HG03045 (cell line): ENCODE data around the gene NTF3.

ENCODE experiments used
- ATAC-seq: cut with Tn5 transposase; IDR thresholded peaks from one replicate; pipeline ENCODE4 v1.9.1; 2021; ENCODE audit warnings: mild to moderate bottlenecking, moderate library complexity; ENCODE audit not compliant: unreplicated experiment

NTF3 gene

DNA sequence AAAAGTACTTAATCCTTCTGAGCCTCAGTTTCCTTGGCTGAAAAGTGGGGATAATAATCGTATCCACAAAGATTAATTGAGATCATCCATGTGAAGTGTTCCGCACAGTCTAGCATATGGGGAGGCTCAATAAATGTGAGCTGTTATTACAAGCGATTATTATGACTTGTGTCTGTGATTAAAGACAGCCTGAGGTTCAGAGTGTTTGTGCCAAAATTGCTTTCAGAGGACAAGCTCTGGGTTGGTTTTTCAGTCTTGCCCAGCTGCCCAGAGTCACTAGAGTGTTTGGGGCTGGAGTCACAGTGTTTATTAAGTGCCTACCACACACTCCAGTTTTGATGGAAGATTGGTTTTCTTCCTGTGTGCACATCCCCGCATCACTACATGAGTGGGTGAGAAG, 53.5 kb downstream of the NTF3 start:
- no peak for ATAC-seq

DNA sequence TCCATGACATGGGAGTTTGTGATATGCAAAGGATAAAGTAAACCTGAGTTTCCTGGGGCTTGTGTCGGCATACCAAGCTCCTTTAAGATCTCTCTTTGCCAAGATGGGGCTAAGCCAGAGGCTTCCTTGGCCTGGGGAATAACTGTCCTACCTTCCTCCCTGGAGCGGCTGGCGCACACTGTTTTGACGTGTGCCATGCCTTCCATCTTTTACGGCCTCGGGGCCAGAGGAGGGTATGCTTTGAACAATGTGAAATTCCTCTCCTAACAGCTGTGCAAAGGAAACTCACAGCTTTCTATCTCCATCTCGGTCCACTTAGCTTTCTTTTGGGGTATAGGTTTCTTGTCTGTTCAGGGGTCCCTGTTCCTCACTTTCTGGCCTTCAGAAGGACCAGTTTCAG, 55.2 kb downstream of the NTF3 start:
- ATAC-seq = no peak

DNA sequence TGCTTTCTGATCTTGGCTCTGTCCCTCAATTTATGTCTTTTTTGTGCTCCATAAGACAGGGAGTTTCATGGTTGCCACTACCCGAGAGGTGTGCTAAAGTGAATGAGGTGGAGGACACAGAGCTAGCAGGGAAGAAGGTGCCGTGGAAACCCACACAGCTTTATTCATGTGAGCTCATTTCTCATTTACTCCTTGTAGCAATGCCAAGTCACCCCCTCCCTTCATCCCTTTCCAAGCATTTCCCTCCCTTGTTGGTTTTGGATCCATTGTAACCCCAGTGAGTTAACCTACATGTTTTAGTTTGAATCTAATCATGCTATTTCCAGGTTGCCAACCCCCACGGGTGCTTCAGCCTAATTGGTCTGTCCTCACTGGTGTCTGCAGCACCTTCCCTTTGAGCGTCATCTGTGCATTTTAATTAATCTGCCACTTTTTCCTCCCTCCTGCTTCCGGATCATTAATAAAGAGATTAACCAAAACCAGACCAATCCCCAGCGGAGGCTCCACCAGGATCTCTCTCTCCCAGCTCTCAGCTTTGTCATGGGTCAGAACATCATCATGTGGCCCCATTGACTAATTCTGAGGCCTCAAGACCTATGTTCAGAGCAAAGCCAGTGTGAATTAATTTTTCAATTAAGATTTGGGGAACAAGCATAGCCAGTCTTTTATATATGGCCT, 56.2 kb downstream of the NTF3 start:
- no peak for ATAC-seq

DNA sequence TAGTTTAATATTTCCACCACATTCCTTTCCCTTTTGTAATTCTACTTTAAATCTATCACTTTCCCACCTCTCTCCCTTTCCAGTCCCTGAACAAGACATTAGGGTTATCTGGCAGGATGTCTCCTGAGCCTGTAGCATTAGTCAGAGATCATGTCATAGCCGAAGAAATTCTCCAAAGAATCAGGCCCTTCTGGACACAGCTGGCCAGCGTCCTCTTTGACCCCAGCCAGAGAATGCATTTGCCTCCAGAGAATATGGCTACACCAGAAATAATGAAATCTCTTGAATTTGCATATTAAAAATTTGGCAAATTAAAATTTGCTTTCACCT, 56.7 kb downstream of the NTF3 start:
- ATAC-seq = no peak

DNA sequence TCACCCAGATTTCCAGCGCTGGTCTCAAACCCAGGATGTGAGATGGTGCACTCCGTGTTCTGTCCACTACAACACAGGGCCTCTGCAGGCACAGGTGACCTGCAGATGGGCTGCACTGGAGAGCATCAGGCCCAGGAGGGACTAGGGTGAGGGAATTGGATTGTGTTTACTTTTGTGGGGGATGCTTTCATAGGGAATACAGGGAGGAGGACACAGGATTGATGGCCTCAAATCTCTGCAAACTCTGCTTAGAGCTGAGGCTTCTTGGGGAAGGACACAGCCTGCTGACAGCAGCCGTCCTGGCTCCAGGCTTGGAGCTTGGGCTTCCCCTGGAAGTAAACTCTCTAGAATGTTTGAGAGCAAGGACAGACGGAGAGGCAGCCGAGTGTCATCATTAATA, 57.1 kb downstream of the NTF3 start:
- no peak for ATAC-seq

DNA sequence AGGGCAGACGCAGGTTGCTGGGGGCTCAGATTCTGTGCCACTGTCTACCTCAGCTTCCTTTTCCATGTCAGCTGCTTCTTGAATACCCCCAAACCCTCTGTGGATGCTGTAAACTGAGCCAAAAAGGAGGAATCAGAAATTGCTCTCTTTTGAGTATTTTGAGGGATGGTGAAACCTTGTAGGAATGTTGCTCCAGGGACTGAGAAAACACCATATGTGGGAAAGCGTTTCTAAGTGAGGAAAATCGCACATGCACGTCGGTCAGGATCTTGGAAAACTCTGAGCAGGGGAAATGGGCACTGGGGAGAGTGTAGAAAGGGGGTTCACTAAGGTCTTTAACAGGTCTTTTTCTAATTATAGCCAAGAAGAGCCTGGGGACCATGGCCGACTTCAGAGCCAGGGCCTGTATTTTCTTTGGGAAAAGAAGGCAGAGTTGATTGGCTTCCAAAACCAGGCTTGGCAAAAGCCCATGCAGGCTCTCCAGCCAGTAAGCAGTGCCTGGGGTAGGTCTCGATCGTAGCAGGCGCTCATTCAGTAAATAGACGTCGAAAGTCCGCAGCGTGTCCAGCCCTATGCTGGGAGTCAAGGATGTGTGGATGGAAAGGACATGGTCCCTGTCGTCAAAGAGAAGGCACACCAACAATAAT, 58.0 kb downstream of the NTF3 start:
- ATAC-seq = no peak

DNA sequence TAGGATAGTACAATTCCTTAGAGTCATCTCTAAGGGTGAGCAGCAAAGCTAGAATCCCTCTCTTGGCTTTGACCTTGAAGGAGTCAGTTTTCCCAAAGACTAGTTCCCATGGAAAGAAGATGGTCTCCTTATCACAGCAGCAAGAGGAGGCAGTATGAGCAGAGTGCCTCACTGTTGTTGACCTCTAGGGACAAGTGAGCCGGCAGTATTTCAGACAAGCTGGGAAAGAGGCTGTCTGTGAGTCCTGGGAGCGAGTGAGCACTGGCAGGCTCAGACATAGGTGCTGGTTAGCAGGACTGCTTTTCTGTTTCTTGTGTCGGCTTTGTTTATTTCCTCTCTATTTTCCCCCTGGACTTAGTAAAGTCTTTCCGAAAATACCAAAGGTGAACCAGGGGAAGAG, 60.7 kb downstream of the NTF3 start:
- ATAC-seq = no peak

DNA sequence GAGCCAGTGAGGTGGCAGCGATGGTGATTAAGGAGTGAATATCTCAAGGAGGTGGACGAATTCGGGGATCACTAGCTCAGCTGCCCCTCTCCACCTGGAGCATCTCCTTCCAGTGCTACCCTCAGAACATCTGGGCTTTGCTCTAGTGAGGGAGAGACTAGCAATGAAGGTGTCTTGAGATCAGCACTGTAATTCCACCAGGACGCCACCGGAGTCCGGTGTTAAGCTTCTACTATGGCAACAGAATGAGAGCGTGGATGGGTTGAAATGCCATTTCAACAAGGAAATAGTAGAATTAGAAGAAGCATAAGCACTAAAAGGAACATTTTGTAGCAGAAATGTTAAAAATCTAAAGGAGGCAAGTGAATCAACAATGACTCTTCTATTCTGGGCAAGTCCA, 61.1 kb downstream of the NTF3 start:
- ATAC-seq = no peak

DNA sequence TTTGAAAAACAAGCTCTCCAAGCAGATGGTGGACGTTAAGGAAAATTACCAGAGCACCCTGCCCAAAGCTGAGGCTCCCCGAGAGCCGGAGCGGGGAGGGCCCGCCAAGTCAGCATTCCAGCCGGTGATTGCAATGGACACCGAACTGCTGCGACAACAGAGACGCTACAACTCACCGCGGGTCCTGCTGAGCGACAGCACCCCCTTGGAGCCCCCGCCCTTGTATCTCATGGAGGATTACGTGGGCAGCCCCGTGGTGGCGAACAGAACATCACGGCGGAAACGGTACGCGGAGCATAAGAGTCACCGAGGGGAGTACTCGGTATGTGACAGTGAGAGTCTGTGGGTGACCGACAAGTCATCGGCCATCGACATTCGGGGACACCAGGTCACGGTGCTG, 62.4 kb downstream of the NTF3 start:
- ATAC-seq = no peak

DNA sequence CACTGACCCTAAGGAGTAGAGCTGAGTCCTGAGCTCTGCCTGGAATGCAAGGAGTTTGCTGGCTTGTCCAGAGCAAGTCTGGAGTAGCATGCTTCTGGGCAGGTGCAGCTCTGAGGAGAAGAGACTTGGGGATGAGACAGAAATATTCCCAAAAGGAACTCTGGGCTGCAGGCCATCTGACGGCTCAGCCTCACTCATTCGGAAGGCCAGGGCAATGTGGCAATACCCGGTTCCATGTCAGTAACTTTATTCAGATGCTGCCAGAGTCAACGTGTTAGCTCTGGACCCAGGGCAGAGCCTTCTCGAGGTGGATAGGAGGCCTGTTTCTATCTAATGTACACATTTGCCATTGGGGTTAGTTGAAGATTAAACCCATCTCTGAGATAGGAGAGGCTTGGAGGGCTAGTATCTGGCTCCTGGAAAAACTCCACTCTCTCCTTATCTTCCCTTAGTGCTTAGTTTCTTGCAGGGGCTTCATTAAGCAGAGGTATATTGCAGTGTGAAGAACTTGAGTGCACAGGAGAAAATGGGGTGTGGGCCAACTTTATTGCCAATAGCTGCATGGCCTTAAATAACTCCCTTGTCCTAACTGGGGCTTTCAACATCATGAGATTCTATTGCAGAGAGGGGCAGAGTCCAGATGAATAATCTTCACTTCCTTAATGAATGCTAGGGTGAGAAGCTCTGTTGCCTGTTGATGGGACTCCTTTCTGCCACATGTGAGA, 65.6 kb downstream of the NTF3 start:
- no peak for ATAC-seq

DNA sequence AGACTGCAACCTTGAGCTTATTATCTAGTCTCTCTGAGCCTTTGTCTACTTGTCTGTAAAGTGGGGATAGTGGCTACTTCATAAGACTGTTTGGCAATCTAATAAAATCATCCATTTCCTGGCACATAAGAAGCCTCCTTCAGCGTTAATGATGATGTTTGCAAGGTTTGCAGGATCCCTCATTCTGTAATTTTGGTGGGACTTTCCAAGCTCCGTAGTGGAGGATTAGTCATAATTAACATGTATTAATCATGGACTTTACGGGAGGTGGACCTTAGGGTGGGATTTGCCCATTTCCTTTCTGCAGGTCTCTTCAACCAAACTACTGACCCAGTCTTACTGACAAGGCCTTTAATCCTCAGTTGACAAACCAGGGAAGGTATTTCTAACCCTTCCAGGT, 66.2 kb downstream of the NTF3 start:
- ATAC-seq = no peak

DNA sequence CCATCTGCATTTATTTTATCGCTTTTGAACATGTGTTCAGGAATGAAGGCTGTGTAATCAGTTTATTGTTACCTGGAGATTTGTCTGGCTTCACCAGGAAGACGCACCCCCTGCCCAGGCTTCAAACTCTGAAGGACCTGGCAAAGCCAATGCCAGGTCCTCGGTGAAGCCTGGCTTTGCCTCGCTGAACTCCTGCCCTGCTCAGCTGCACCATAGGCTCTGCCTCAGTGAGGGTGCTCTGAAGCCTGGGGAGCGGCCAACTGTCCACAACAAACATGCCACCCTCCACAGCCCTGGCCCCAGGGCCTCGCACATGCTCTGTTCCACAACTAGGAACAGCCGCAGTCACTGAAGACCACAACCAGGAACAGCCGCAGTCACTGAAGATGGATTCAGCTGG, 66.9 kb downstream of the NTF3 start:
- ATAC-seq = no peak

DNA sequence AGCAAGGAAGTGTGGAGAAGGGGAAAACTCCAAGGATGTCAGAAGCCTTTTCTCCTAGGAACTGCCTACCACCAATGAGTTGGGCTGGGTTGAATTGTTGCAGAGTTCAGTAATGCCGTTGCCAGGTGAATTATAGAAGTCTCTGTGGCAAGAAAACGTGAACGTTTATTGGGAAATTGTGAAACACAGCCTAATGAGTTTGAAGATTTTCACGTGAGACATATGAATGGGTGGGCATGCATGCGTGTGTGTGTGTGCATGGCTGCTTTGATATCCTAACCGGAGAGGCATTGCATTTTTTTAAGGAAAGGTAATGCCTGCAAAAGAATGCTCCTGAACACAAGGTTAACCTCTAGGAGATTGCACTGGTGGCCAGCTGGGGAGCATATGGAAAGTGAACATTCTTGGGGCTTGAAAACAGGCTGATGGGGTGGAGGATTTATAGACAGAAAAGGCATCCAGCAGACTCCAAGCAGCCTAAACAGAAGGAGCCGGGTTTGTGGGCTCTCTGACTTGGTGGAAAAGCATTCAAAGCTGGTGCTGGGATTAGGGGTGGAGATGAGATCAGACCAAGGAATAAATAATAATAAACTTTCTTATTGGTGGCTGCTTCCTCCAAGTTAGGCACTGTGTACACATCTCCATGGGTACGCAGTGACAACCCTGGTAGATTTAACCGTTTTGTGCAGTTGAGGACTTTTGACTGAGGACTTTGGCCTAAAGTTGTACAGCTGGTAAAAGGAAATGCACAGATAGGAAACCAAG, 67.8 kb downstream of the NTF3 start:
- ATAC-seq = no peak

DNA sequence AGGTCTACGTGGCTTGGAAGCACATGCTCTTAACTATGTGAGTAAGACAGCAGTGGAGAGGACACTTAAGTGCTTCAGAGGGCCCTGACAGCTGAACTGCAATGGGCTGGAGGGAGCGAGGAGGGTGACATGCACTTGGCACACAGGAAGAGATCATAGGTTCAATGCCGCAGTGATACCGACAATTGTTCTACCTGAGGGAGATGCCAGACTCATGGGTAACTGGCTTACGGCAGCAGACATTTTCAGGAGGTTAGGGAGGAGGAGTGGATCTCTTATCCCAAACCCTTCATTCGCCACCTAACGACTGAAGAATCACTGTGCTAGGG, 68.4 kb downstream of the NTF3 start:
- no peak for ATAC-seq

DNA sequence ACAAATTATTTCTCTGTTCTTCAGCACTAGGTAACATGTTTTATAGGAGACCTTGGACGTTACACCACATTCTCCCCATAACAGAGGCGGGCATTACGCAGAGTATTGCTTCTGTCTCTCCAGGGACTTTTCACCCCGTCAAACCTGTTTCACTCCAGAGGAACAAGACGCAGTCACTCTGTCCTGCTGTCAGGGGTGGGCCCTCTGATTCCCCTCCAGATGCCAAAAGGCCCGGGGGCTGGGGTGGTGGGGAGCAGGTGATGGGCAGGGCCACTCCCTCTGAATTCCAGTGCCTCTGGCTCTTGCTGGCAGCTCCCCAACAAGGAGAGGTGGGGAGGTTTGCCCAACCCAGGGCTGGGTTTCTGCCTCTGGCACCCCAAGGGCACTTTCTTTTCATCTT, 71.9 kb downstream of the NTF3 start:
- ATAC-seq = no peak

DNA sequence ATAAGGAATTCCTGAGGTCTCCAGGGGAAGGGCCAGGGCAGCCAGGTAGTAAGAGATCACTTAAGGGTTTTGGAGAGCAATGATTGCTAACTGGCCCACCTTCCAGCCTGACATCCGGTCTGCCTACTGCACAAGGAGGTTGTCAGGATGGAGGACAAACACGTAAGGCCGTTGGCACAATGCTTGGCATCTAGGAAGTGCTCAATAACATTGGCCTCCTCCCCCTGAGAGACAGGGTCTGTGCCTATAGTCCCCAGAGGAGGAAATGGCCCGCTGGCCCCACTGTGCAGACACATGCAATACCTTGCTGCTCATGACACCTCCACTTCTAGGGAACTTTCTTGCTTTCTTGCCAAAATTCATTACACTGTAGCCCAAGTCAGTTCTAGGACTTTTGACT, 73.2 kb downstream of the NTF3 start:
- no peak for ATAC-seq

DNA sequence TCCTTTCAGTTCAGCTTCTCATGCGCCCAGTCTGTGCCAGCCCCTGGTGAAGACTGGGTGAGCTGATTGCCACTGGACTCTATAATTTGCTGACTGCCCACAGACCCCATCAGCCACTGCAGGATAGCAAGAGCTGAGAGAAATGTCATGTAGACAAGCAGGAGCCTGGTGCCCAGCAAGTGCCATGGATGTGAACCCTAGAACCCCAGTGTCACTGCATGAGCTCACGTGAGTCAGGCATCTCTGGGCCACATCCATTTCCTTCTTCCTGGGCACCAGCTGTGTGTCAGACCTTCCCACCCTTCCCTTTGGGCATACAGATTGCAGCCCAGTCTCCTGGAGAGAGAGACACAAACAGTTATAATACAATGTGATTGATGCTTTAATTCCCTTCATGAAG, 73.8 kb downstream of the NTF3 start:
- ATAC-seq = no peak

DNA sequence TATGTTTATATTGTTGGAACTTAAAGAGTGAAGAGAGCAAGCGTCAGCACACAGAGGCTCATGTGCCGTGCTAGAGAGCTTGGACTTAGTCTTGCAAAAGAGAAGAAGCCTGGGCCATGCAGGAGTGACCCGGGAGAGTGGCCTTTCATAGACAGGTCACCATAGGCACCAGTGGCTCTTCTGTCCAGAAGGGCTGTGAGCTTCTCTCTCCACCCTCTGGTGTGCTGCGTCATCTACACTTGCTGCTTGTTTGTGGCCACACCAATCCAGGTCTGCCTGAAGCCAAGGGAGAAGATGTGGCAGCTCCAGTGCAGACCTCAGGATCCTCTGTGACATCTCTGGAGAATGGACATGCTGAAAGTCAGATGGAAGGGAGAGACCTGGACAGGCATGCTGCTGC, 74.4 kb downstream of the NTF3 start:
- ATAC-seq = no peak

DNA sequence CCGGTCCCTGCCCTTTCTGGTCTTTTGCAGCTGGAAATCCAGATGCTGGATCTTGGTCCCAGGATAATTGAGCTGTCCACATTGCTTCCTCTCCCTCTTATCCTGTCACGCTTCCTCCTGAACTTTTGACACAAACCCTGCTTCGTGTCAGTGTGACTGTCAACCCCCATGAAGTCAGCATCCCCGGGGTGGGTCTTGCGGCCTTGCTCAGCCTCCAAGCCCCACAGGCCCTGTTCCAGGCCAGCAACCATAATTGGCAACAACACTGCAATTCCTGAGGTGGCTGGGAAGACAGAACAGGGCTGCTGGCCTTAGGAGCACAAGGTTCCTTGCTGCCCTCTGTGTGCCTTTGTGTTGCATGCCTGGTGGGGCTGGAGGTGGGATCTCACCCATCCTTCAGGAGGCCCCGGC, 74.9 kb downstream of the NTF3 start:
- no peak for ATAC-seq

DNA sequence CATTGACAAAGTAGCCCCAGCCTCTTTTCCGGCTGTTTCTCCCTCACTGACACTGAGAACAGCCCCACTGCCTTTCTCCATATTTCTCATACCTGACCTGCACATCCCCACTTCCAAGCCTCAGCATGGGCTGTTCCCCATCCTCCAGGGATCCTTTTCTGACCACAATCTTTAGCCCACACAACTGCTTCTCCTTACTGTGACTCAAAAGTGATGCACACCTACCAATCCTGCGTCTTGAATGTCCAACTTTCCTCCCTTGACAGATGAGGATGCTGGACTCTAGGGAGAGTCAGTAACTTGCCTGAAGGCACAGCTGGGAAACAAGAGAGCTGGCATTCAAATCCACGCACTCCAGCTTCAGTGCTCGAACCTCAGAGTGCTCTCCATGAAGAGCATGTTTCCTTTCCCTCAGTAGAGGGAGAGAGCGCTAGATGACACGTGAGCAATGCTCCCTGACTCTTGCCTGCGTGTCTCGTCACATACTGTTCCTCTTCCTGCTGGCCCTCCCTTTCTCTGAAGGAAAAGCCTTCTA, 75.6 kb downstream of the NTF3 start:
- ATAC-seq = no peak

DNA sequence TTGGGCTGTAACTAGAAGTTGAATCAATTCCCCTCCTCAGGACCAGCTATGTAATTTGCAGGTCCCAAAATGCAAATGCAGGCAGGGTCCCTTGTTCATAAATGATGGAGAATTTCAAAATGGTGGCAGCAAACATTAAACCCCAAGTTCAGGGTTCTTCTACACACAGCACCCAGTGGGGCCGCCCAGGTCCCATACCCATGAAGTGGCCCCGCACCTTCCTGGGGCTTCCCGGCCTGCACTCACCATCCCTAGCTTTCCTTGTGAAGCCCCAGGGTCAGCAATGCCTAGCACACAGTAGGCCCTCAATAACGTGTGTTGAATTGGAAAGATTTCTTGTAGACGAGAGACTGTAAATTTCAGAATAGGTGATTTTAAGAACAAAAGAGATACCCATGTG, 76.0 kb downstream of the NTF3 start:
- ATAC-seq = no peak

DNA sequence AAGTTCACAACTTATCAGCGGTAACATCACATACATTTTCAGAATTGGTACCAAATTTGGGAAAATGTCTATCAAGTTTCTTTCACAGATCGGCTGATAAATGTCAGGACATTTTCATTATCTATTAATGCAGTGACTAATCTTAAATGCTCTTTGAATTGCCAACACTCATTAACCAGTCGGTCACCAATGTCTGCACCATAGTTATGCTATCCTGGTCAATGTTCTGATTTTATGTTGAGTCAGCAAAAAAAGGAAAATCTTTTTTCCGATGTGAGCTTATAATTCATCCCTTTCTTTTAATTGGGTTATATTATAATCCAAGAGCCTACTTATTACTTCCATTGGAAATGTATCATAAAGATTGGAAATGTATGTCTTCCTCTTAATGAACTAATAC, 77.2 kb downstream of the NTF3 start:
- no peak for ATAC-seq
